KMS-11 (cell line): Measurements from ENCODE around the gene USP49.

Experiments used
- H2AFZ ChIP-seq: fragments of 200-600 bp; sonication (generic); 2 replicates; pipeline ENCODE4 v1.6.1; 2016; ENCODE audit warnings: antibody characterized with exemption, mixed run types, low read depth
- H3K27ac ChIP-seq: fragments of 200-600 bp; sonication (generic); 2 replicates; pipeline ENCODE4 v1.6.1; 2016; ENCODE audit warnings: mild to moderate bottlenecking, mixed run types
- H3K27me3 ChIP-seq: fragments of 200-600 bp; sonication (generic); 2 replicates; pipeline ENCODE4 v1.6.1; 2017; ENCODE audit warnings: mild to moderate bottlenecking, low read depth, mixed run types, moderate library complexity; ENCODE audit not compliant: insufficient read depth
- H3K36me3 ChIP-seq: fragments of 200-600 bp; sonication (generic); 2 replicates; pipeline ENCODE4 v1.6.1; 2017; ENCODE audit warnings: mild to moderate bottlenecking, mixed run types; ENCODE audit not compliant: insufficient read depth
- H3K4me1 ChIP-seq: fragments of 200-600 bp; sonication (generic); 2 replicates; pipeline ENCODE4 v1.6.1; 2016; ENCODE audit warnings: mild to moderate bottlenecking, low read depth, mixed run types; ENCODE audit not compliant: poor library complexity, severe bottlenecking
- H3K4me2 ChIP-seq: fragments of 200-600 bp; sonication (generic); 2 replicates; pipeline ENCODE4 v1.7.0; 2016; ENCODE audit warnings: mild to moderate bottlenecking, mixed run types
- H3K4me3 ChIP-seq: fragments of 200-600 bp; sonication (generic); IDR thresholded peaks from 2 replicates; pipeline ENCODE4 v1.6.1; 2017; ENCODE audit warnings: low read depth, low read length, mixed read lengths; ENCODE audit not compliant: insufficient read depth
- H3K79me2 ChIP-seq: fragments of 200-600 bp; sonication (generic); 2 replicates; pipeline ENCODE4 v1.6.1; 2016; ENCODE audit warnings: low read depth, mixed run types; ENCODE audit not compliant: insufficient read depth
- H3K9ac ChIP-seq: fragments of 200-600 bp; sonication (generic); 2 replicates; pipeline ENCODE4 v1.6.1; 2016; ENCODE audit warnings: mild to moderate bottlenecking, mixed run types
- H4K20me1 ChIP-seq: fragments of 200-600 bp; sonication (generic); 2 replicates; pipeline ENCODE4 v1.6.1; 2016; ENCODE audit warnings: mild to moderate bottlenecking, mixed run types; ENCODE audit not compliant: insufficient read depth
- CTCF ChIP-seq: fragments of 200-600 bp; sonication (generic); conservative IDR thresholded peaks from 2 replicates; pipeline ENCODE4 v1.6.1; 2017; ENCODE audit warnings: low read depth, mild to moderate bottlenecking, antibody characterized with exemption, low read length, moderate library complexity, mixed read lengths

Gene USP49

GRCh38 chr6:41836022-41836659, 59.0 kb downstream of the USP49 start:
- peaks cover 27% of the 10 kb centered on the region for H3K4me1 ChIP-seq
- no peak overlapping the region for H3K4me3 ChIP-seq
- H4K20me1 ChIP-seq: no peaks in the 10 kb centered on the region
- H3K9ac ChIP-seq: no peak overlapping the region
- no peaks in the 10 kb centered on the region for H3K79me2 ChIP-seq
- TF ChIP-seq CTCF: no peak
- no peaks in the 10 kb centered on the region for H3K36me3 ChIP-seq
- H3K27me3 ChIP-seq: no peaks in the 10 kb centered on the region
- H3K4me2 ChIP-seq: peak overlapping the region; percentile 77
- H3K27ac ChIP-seq: peak overlapping the region; percentile 23; the same call in 1 of the 2 replicates
- no peak overlapping the region for H2AFZ ChIP-seq

- Histone ChIP-seq H3K27me3 (no peaks in the 10 kb centered on the region), H3K4me1 (peaks cover 27% of the 10 kb centered on the region), H4K20me1 (no peaks in the 10 kb centered on the region), H3K4me2 (no peak overlapping the region), H3K9ac (no peak overlapping the region), H2AFZ (no peak overlapping the region), H3K4me3 (no peak overlapping the region), H3K36me3 (no peaks in the 10 kb centered on the region), H3K79me2 (no peaks in the 10 kb centered on the region), H3K27ac (no peak overlapping the region)
- TF ChIP-seq CTCF: no peak
Measured at GRCh38 chr6:41832263-41832662, 62.9 kb downstream of the USP49 start.

- Histone ChIP-seq H3K4me1 (no peaks in the 10 kb centered on the region), H3K9ac (no peak overlapping the region), H3K36me3 (no peaks in the 10 kb centered on the region), H2AFZ (no peak overlapping the region), H4K20me1 (no peaks in the 10 kb centered on the region), H3K4me2 (no peak overlapping the region), H3K27ac (no peak overlapping the region), H3K79me2 (no peaks in the 10 kb centered on the region), H3K27me3 (no peaks in the 10 kb centered on the region), H3K4me3 (no peak overlapping the region)
- no peak for TF ChIP-seq CTCF
Measured at GRCh38 chr6:41826343-41827022, 68.7 kb downstream of the USP49 start.

GRCh38 chr6:41824571-41825569, 70.3 kb downstream of the USP49 start:
- Histone ChIP-seq H3K4me2 (no peak overlapping the region), H3K79me2 (no peaks in the 10 kb centered on the region), H3K36me3 (no peaks in the 10 kb centered on the region), H3K4me1 (no peaks in the 10 kb centered on the region), H3K27me3 (no peaks in the 10 kb centered on the region), H3K9ac (no peak overlapping the region), H3K27ac (no peak overlapping the region), H4K20me1 (no peaks in the 10 kb centered on the region), H3K4me3 (no peak overlapping the region), H2AFZ (no peak overlapping the region)
- TF ChIP-seq CTCF: no peak
